ENCODE data around the gene TSHZ2. TPM values are rescaled to one million over a fixed set of nuclear protein-coding genes. Genes with fewer than 3 reads are reported as not detected.

TSHZ2 gene
- total and polyA plus RNA-seq, 9 of the 15 experiments (the other 6 are each of a cell fraction or from before 2014, with no cell fraction given): 0.03 to 0.20 (median 0.05) TPM; not detected in 4

GRCh38 chr20:53365076-53365475, 392.9 kb downstream of the TSHZ2 start (continued):
- TF ChIP-seq REST (IDR thresholded peaks at IDR 0.05; ENCODE audit: borderline replicate concordance) (no peak), REST (CRISPR knock-in tag; IDR thresholded peaks at IDR 0.05; ENCODE audit: low read depth) (no peak), ZNF165 (CRISPR knock-in tag; IDR thresholded peaks at IDR 0.05; ENCODE audit: borderline replicate concordance) (no peak), SP2 (IDR thresholded peaks at IDR 0.05; ENCODE audit: extremely low read depth, low read depth, low read length, poor library complexity, severe bottlenecking) (no peak), PHB (CRISPR knock-in tag; IDR thresholded peaks at IDR 0.05) (no peak), ZNF174 (CRISPR knock-in tag; IDR thresholded peaks at IDR 0.05) (no peak), RB1 (IDR thresholded peaks at IDR 0.05; ENCODE audit: low read depth) (no peak), XRCC3 (IDR thresholded peaks at IDR 0.05) (no peak), FOXJ2 (tag; IDR thresholded peaks at IDR 0.05) (no peak), U2AF1 (optimal IDR thresholded peaks at IDR 0.05; ENCODE audit: low read depth, low read length) (no peak), HNRNPL (IDR thresholded peaks at IDR 0.05; ENCODE audit: low read depth, low read length) (no peak), ARID3B (CRISPR knock-in tag; IDR thresholded peaks at IDR 0.05; ENCODE audit: borderline replicate concordance) (no peak), HES1 (IDR thresholded peaks at IDR 0.05; ENCODE audit: low read depth) (no peak), ELF1 (tag; IDR thresholded peaks at IDR 0.05) (no peak), ZNF778 (CRISPR knock-in tag; IDR thresholded peaks at IDR 0.05) (no peak)
